K562 (cell line): ENCODE measurements around the gene NINL. TPM values are rescaled to one million over a fixed set of nuclear protein-coding genes. Genes with fewer than 3 reads are reported as not detected.

Source experiments
- CHD2 ChIP-seq: IDR thresholded peaks from 2 replicates; pipeline ENCODE4 v1.6.1; 2011; ENCODE audit warnings: low read depth, low read length
- EWSR1 ChIP-seq: fragments of 450-650 bp; IDR thresholded peaks from 2 replicates; pipeline ENCODE4 v1.6.1; 2018; ENCODE audit warnings: borderline replicate concordance, mild to moderate bottlenecking, low read depth, moderate library complexity; ENCODE audit not compliant: partially characterized antibody
- HCFC1 ChIP-seq: IDR thresholded peaks from 2 replicates; pipeline ENCODE4 v1.6.1; 2012; ENCODE audit warnings: low read depth, low read length, improper control_type of control experiment
- HDAC2 ChIP-seq: fragments of 450-650 bp; IDR thresholded peaks from 2 replicates; pipeline ENCODE4 v1.6.1; 2016; ENCODE audit warnings: mild to moderate bottlenecking
- HOMEZ ChIP-seq: fragments of 250-450 bp; sonication (Bioruptor Pico); IDR thresholded peaks from 2 replicates; pipeline ENCODE4 v1.4.0; 2020; ENCODE audit warnings: mild to moderate bottlenecking, moderate library complexity
- MAZ ChIP-seq, 2 experiments: fragments of 450-650 bp in 1 of 2; sonication (generic) in 1 of 2; formaldehyde crosslinking; IDR thresholded peaks in 1 of 2; conservative IDR thresholded peaks in 1 of 2; 2 replicates each; pipeline versions ENCODE4 v1.4.0 to v1.5.0; 2020; ENCODE audit warnings: mild to moderate bottlenecking in 1 of 2, missing genetic modification reagents in 1 of 2
- MGA ChIP-seq: fragments of 450-650 bp; IDR thresholded peaks from 2 replicates; pipeline ENCODE4 v1.6.1; 2016; ENCODE audit warnings: mild to moderate bottlenecking, moderate library complexity
- RBFOX2 ChIP-seq: fragments of 200-400 bp; formaldehyde crosslinking; IDR thresholded peaks from 2 replicates; pipeline ENCODE4 v1.6.1; 2017; ENCODE audit warnings: low read depth, mild to moderate bottlenecking, low read length, moderate library complexity
- RNF2 ChIP-seq: sonication (generic); IDR thresholded peaks from 2 replicates; pipeline ENCODE4 v1.6.1; 2016
- U2AF2 ChIP-seq: fragments of 200-400 bp; formaldehyde crosslinking; optimal IDR thresholded peaks from 2 replicates; pipeline ENCODE3; 2017; ENCODE audit warnings: low read depth, mild to moderate bottlenecking, low read length
- XRCC4 ChIP-seq: IDR thresholded peaks from one replicate; pipeline ENCODE4 v1.6.1; 2011; ENCODE audit not compliant: insufficient read depth, insufficient read length; ENCODE audit errors: extremely low read depth
- ZBTB12 ChIP-seq: fragments of 250-450 bp; sonication (Bioruptor Pico); IDR thresholded peaks from 2 replicates; pipeline ENCODE4 v1.4.0; 2020
- ZC3H8 ChIP-seq: fragments of 450-650 bp; IDR thresholded peaks from 2 replicates; pipeline ENCODE4 v1.6.1; 2017
- ZNF12 ChIP-seq: sonication (generic); formaldehyde crosslinking; IDR thresholded peaks from 2 replicates; pipeline ENCODE4 v1.4.0; 2020; ENCODE audit warnings: mild to moderate bottlenecking, missing genetic modification reagents
- polyA plus RNA-seq, 8 experiments: library from polyadenylated mRNA; depleted of rRNA in 4 of 8; stranded (reverse) in 5 of 8; unstranded in 3 of 8; fragments of >200 nt; fragmentation: Nextera tagmentation in 2 of 8; fragmentation: Illumina TruSeq in 1 of 8; extraction: Ambion mirVana in 2 of 8; extraction: Trizol in 1 of 8; gene quantifications; 2 replicates each; pipeline versions ENCODE4 v1.2.1 to v1.2.3, GENCODE V29; 2011 to 2014; ENCODE audit warnings: inconsistent platforms in 1 of 8, missing spikeins in 1 of 8
- total RNA-seq, 7 experiments: library from RNA; depleted of rRNA in 6 of 7; stranded (reverse); fragments of >200 nt in 6 of 7; fragmentation: Illumina TruSeq in 2 of 7; extraction: Trizol in 2 of 7; gene quantifications; 2 replicates each; pipeline versions ENCODE4 v1.2.1 to v1.2.3, GENCODE V29; 2011 to 2021; ENCODE audit warnings: low replicate concordance in 1 of 7

NINL gene
- total and polyA plus RNA-seq, 9 of the 15 experiments (the other 6 are each of a cell fraction or from before 2014, with no cell fraction given): 0.03 to 0.22 (median 0.05) TPM; not detected in 5

- TF ChIP-seq MGA (peak; percentile 86; the same call in 1 of the 2 replicates), EWSR1 (no peak), RBFOX2 (peak; percentile 96), CHD2 (peak; percentile 98), HDAC2 (no peak), XRCC4 (no peak), HCFC1 (no peak; the same call in 1 of the 2 replicates), RNF2 (0 out of 2 replicates have a peak, but pooled peaks have one; percentile 14), ZC3H8 (no peak), ZBTB12 (CRISPR knock-in tag) (peak; percentile 18; the same call in 1 of the 2 replicates), ZNF12 (CRISPR knock-in tag) (no peak), HOMEZ (CRISPR knock-in tag) (no peak), MAZ (CRISPR knock-in tag; conservative IDR thresholded peaks at IDR 0.05 in 1 of 2, IDR thresholded peaks at IDR 0.05 in 1 of 2) (peak in 1 of 2 experiments; percentile 41; a peak in 3 of 4 replicates), U2AF2 (no peak)
Observed at GRCh38 chr20:25623736-25624499, 38.6 kb upstream of the NINL start, which contains the start of gene NANP (continued).
